Brain microvascular endothelial cell (primary cell): ENCODE results near the gene NEK2.
"Not testable (repeated sequence)": the region's sequence is repeated elsewhere in the genome, so short reads cannot be mapped to it uniquely, and the experiment has no call there.

Source experiments
- DNase-seq: peaks from one replicate; pipeline ENCODE4 v3.0.0-alpha.2; 2020
- H3K27ac ChIP-seq: fragments of 250-450 bp; sonication (Bioruptor Pico); 2 replicates; pipeline ENCODE4 v1.5.1; 2020; ENCODE audit warnings: mild to moderate bottlenecking, moderate library complexity
- H3K27me3 ChIP-seq: fragments of 250-450 bp; sonication (Bioruptor Pico); replicated peaks from 2 replicates; pipeline ENCODE4 v1.5.1; 2020; ENCODE audit warnings: mild to moderate bottlenecking
- H3K36me3 ChIP-seq: fragments of 250-450 bp; sonication (Bioruptor Pico); replicated peaks from 2 replicates; pipeline ENCODE4 v1.5.1; 2020; ENCODE audit warnings: mild to moderate bottlenecking
- H3K4me3 ChIP-seq: 2 replicates; pipeline ENCODE4 v1.5.1; 2011; ENCODE audit warnings: low read depth, mild to moderate bottlenecking, control low read depth, low read length, moderate library complexity
- in situ Hi-C: cut with HindIII; loops from 2 replicates; pipeline ENCODE4 v1.10.0; 2017; ENCODE audit warnings: low sequenced_read_pairs, low pct_ligation_motif_present
- TF ChIP-seq, protein P1 (sequence below): IDR thresholded peaks from 2 replicates; pipeline ENCODE4 v1.5.1; 2011; ENCODE audit warnings: low read depth, mild to moderate bottlenecking, moderate library complexity, low read length, control low read depth, inconsistent platforms; ENCODE audit errors: missing control alignments

Gene NEK2

DNA sequence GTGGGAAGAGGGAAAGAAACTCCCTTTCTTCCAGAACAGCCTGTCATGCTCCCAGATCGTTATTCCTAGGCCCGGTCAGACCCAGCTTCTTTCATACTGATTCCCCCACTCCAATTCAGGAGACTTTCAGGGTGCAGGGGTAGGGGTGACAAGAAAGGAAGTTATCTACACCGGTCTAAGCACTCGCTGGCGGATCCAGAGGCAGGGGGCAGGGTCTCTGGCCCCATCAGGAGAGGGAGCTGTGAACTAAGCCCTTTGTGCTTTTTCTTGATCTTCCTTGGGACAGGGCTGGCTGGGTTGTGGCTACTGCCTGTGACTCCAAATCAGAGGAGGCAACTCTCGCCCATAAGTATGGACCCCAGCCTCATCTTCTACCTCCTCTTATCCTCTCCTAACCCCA lies 44.3 kb downstream of the NEK2 start:
- Histone ChIP-seq H3K4me3 (no peak overlapping the region), H3K27me3 (no peaks in the 10 kb centered on the region), H3K27ac (no peak overlapping the region), H3K36me3 (no peaks in the 10 kb centered on the region)
- in situ Hi-C loops = no loop called here
- no peak for DNase-seq
- TF ChIP-seq, protein P1, sequence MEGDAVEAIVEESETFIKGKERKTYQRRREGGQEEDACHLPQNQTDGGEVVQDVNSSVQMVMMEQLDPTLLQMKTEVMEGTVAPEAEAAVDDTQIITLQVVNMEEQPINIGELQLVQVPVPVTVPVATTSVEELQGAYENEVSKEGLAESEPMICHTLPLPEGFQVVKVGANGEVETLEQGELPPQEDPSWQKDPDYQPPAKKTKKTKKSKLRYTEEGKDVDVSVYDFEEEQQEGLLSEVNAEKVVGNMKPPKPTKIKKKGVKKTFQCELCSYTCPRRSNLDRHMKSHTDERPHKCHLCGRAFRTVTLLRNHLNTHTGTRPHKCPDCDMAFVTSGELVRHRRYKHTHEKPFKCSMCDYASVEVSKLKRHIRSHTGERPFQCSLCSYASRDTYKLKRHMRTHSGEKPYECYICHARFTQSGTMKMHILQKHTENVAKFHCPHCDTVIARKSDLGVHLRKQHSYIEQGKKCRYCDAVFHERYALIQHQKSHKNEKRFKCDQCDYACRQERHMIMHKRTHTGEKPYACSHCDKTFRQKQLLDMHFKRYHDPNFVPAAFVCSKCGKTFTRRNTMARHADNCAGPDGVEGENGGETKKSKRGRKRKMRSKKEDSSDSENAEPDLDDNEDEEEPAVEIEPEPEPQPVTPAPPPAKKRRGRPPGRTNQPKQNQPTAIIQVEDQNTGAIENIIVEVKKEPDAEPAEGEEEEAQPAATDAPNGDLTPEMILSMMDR = no peak

DNA sequence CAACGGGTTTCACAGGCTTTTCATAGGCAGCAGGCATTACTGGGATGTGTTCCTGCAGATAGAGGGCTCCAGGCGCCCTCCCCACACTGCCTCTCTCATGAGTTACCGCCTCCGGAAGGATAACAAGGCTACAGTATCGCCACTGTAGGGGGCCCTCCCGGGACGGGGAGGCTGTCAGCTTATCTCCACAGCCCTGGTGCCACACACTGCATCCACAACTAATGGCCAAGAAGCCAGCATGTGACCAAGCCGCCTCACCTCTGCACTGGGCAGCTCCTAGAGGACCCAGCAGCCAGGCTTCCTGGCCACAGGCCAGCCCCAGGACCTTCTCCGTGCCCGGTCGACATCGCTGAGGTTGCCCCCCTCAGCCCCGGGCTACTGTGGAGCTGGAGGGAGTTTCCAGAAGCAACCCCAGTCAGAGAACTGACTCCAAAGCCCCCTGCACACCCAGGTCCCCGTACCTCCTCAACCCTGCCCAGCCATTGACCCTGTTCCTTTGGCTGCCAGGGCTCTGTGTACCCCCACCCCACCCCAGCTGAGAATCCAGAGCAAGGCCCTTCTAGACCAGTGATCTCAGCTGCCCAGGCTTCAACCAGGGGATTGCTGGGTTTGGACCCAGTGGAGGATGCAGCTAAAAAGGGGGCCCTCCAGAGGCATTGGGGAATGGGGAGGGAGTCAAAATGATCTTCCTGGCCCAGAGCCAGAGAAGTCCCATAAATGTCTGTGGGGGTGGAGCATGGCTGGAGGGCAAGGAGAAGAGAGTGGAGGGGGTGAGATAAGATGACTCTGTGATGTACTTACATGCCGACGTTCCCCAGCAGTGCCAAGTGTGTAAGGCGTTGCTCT lies 45.0 kb downstream of the NEK2 start:
- TF ChIP-seq, protein P1 = peak; percentile 56
- Histone ChIP-seq H3K4me3 (no peak overlapping the region), H3K27ac (no peak overlapping the region), H3K36me3 (no peaks in the 10 kb centered on the region), H3K27me3 (no peaks in the 10 kb centered on the region)
- in situ Hi-C loops = no loop called here
- peak; percentile 58 for DNase-seq

DNA sequence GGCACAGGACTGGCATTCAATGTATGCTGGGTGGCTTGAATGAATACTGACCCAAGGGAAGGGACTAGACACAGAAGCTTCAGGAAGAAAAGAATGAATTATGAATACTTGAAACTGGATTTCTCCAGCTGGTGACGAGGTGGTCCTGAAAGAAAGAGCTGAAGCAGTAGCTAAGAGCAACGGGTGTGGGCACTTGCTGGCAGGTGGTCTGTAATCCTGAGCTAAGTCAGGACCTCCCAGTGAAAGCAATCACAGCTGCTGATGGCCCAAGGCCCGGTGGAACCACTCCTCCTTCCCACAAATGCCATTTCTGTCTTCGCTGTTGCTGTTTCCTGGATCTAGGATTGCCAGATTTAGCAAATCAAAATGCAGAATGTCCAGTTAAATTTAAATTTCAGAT lies 47.0 kb downstream of the NEK2 start:
- no peak for DNase-seq
- no peak overlapping the region for H3K27ac ChIP-seq
- TF ChIP-seq, protein P1 = no peak
- H3K4me3 ChIP-seq = no peak overlapping the region
- no peaks in the 10 kb centered on the region for H3K36me3 ChIP-seq
- in situ Hi-C loops = no loop called here
- H3K27me3 ChIP-seq = no peaks in the 10 kb centered on the region

DNA sequence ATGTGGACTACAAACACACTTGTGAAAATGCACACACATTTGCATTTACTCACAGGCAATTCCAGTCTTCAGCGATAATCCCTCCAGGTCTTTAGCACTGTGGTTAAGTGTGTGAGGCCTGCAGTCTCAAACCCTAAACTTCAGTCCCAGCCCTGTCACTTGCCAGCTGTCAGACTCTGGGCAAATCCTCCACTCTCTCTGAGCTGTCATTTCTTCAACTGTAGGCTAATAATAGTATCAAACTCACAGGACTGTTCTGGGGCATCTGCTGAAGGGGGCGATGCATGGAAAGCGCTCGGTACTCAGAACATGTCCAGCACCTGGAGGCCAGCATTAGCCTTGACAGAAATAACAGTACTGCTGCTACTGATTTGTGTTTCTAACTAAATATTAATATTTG lies 48.2 kb downstream of the NEK2 start:
- in situ Hi-C loops = no loop called here
- H3K36me3 ChIP-seq = no peaks in the 10 kb centered on the region
- no peak overlapping the region for H3K4me3 ChIP-seq
- TF ChIP-seq, protein P1 = no peak
- no peak for DNase-seq
- H3K27ac ChIP-seq = no peak overlapping the region
- H3K27me3 ChIP-seq = no peaks in the 10 kb centered on the region

DNA sequence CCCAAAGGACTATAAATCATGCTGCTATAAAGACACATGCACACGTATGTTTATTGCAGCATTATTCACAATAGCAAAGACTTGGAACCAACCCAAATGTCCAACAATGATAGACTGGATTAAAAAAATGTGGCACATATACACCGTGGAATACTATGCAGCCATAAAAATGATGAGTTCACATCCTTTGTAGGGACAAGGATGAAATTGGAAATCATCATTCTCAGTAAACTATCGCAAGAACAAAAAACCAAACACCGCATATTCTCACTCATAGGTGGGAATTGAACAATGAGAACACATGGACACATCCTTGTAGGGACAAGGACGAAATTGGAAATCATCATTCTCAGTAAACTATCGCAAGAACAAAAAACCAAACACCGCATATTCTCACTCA lies 49.6 kb downstream of the NEK2 start:
- in situ Hi-C loops, H3K4me3 ChIP-seq, H3K27me3 ChIP-seq, DNase-seq, H3K36me3 ChIP-seq, H3K27ac ChIP-seq: not testable (repeated sequence)

DNA sequence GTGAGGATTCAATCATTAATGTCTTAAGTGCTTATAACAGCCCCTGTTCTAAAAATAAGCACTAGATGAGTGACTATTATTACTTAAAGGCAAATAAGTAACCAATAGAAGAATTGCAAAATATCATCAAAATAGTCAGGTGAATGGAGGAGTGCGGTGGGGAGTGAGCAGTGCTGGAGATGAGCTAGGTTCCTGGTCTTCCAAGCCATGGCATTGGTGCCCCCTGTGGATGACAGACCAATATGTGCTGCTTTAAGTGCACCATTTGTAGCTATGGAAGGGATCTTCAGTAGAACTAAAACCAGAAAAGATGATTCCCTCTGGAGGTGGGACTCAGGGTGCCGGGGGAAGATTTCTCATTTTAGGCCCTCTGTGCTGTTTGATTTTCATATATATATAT lies 50.4 kb downstream of the NEK2 start:
- H3K27me3 ChIP-seq = no peaks in the 10 kb centered on the region
- H3K36me3 ChIP-seq = no peaks in the 10 kb centered on the region
- H3K27ac ChIP-seq = no peak overlapping the region
- no peak for DNase-seq
- in situ Hi-C loops = no loop called here
- TF ChIP-seq, protein P1 = peak; percentile 63
- H3K4me3 ChIP-seq = no peak overlapping the region
